ENCODE measurements around the gene NTN4. TPM values are rescaled to one million over a fixed set of nuclear protein-coding genes. Genes with fewer than 3 reads are reported as not detected.

The NTN4 gene
- total and polyA plus RNA-seq, 8 donors, result 14.6 to 63.9 (median 21.1) TPM

DNA sequence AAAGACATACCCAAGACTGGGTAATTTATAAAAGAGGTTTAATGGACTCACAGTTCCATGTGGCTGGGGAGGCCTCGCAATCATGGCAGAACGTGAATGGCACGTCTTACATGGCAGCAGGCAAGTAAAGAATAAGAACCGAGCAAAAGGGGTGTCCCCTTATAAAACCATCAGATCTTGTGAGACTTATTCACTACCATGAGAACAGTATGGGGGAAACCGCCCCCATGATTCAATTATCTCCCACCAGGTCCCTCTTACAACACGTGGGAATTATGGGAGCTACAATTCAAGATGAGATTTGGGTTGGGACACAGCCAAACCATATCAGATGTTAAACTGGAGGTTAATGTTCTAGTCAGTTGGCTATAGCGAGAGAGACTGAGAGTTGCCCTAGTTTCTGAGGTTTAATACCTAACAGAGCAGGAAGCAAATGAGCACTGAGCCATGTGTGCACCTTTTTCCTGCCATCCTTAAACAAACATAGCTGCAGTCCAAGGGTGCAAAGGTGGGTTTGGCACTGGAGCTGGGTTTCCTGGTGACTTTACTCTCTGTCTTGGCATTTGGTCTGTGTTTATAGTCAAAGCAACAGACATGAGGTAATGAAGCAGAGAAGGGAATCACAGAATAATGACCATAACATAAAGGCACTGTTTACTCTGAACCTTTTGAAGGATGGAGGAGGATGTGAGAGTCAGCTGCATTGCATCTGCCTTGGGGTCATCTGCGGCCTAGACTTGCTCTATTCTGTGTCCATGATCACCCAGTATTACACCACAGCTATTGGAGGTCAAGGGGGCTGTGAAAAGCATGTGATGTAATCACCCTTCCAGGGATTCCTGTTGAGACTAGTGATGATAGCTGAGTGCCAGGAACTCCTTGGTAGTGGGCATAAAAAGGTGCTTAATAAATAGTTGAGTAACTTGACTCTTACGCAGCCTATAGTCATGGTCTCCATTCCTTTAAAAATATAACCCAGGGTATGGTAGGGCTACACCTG is 155.6 kb downstream of the NTN4 start:
- peaks cover 5 to 19% (median 15%) of the 10 kb centered on the region in 3 donors for H3K4me1 ChIP-seq
- H3K27ac ChIP-seq, result peak overlapping the region in 3 of 4 donors; percentile 13 to 81 (median 76)
- no peaks in the 10 kb centered on the region for H3K27me3 ChIP-seq
- H3K4me3 ChIP-seq, result no peak overlapping the region
- DNase-seq, result peak in 4 of 6 donors; percentile 52 to 70 (median 68)
- no peaks in the 10 kb centered on the region for H3K36me3 ChIP-seq
- WGBS, 2 donors, result 48 to 63% methylated on average over 9 of the region's 9 CpGs
- ATAC-seq, result peak; percentile 89 to 93 (median 92)
- FAIRE-seq, result no peak
- intact Hi-C loops (cut with DNase I), result no loop called here
- TF ChIP-seq, protein P1, sequence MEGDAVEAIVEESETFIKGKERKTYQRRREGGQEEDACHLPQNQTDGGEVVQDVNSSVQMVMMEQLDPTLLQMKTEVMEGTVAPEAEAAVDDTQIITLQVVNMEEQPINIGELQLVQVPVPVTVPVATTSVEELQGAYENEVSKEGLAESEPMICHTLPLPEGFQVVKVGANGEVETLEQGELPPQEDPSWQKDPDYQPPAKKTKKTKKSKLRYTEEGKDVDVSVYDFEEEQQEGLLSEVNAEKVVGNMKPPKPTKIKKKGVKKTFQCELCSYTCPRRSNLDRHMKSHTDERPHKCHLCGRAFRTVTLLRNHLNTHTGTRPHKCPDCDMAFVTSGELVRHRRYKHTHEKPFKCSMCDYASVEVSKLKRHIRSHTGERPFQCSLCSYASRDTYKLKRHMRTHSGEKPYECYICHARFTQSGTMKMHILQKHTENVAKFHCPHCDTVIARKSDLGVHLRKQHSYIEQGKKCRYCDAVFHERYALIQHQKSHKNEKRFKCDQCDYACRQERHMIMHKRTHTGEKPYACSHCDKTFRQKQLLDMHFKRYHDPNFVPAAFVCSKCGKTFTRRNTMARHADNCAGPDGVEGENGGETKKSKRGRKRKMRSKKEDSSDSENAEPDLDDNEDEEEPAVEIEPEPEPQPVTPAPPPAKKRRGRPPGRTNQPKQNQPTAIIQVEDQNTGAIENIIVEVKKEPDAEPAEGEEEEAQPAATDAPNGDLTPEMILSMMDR (IDR thresholded peaks at IDR 0.05), result no peak
- H3K9me3 ChIP-seq, result no peaks in the 10 kb centered on the region

DNA sequence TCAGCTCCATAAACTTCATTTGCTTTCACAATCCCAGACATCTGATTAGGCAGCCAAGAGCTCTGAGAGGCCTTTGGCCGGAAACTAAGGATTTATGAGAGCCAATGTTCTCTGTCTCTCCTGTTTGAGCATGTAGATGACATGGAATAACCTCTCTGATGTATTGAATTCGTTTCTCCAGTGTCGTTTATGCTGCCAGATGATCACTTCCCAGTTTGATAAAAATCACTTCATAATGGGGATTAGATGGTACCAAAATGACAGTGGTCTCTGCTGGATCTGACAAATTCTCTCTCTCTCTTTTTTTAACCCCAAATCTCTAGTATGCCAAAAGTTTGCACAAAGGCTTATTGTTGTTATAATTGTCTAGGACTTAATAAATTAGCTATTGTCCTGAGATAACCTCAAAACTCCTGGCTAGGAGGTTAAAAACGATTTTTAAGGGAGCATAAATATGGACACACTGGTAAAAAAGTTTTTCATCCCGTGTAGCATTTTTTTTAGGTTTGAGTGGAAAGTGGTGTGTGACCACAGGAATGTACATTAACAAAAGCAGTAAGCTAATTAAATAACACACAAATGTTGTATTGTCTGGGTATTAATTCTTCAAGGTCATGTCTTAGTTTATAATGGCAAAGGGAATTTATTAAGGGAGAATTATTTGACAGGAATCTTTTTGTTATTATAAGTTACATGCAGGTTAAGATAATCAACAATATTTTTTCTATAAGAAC is 156.7 kb downstream of the NTN4 start:
- H3K9me3 ChIP-seq, result no peaks in the 10 kb centered on the region
- ATAC-seq (peak; percentile 37 to 60 (median 50)), DNase-seq (no peak), FAIRE-seq (no peak)
- H3K4me3 ChIP-seq, result no peak overlapping the region
- H3K27me3 ChIP-seq, result no peaks in the 10 kb centered on the region
- peaks cover 5 to 19% (median 15%) of the 10 kb centered on the region in 3 donors for H3K4me1 ChIP-seq
- H3K36me3 ChIP-seq, result no peaks in the 10 kb centered on the region
- H3K27ac ChIP-seq, result peak overlapping the region in 2 of 4 donors; percentile 76 to 81
- WGBS, 2 donors, result 21 to 34% methylated on average over 5 of the region's 5 CpGs
- TF ChIP-seq, protein P1 (IDR thresholded peaks at IDR 0.05), result no peak
- intact Hi-C loops (cut with DNase I), result no loop called here

DNA sequence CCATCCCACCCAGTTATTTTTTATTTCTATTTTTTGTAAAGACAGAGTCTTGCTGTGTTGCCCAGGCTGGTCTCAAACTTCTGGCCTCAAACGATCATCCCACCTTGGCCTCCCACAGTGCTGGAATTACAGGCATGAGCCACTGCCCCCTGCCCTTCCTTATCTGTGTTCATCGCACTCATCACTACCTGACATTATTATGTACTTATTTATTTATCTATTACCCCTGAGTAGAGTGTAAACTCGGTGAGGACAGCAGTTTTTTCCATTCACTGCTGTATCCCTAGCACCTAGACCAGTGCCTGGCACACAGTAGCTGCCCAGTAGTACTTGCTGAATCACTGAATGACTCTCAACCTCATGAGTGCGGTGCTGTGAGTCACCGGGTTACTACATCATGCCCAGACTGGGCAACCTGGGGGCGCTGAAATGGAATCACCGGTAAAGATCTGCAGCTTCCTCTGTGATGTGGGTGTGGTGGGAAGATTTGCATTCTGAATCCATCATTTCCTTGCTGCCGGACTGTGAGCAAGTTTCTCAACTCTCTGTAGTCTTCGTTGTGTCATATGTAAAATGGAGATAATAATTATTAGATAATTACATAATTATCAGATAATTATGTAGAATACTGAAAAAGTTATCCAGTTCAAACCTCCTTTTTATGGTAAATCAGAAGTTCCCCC is 157.4 kb downstream of the NTN4 start:
- Histone ChIP-seq H3K27me3 (no peaks in the 10 kb centered on the region), H3K36me3 (no peaks in the 10 kb centered on the region), H3K4me1 (peaks cover 5 to 19% (median 15%) of the 10 kb centered on the region in 3 donors), H3K4me3 (no peak overlapping the region), H3K9me3 (no peaks in the 10 kb centered on the region), H3K27ac (peak overlapping the region; percentile 22 to 81 (median 52))
- no peak for FAIRE-seq
- WGBS, 2 donors, result 66 to 69% methylated on average over 9 of the region's 9 CpGs
- intact Hi-C loops (cut with DNase I), result no loop called here
- DNase-seq, result no peak
- TF ChIP-seq, protein P1 (IDR thresholded peaks at IDR 0.05), result no peak
- ATAC-seq, result peak in 3 of 4 donors; percentile 20 to 65 (median 23)

DNA sequence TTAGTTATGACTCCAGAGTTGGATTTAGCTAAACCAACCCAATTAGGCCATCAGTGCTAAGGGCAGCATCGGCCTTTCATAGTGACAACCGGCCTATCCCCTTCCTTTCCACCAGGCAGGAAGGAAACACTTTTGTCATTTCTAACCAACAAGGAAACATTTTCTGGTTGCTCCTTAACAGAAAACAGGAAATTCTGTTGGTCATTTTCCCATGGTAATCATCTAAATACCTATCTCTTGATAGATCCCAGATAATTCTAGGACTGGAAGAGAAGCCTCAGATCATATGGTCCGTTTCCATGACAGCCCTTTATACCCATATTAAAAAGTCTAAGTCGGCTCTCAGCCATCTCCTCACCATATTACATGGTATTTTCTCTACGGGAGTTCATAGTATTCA is 160.1 kb downstream of the NTN4 start:
- 87 to 91% methylated on average over 5 of the region's 5 CpGs for WGBS, 2 donors
- peak overlapping the region in 1 of 4 donors; percentile 2 for H3K27ac ChIP-seq
- ATAC-seq (no peak), FAIRE-seq (no peak), DNase-seq (no peak)
- TF ChIP-seq, protein P1 (IDR thresholded peaks at IDR 0.05), result no peak
- no peaks in the 10 kb centered on the region for H3K9me3 ChIP-seq
- H3K27me3 ChIP-seq, result no peaks in the 10 kb centered on the region
- peaks cover 15 to 43% (median 38%) of the 10 kb centered on the region in 3 donors for H3K4me1 ChIP-seq
- H3K36me3 ChIP-seq, result no peaks in the 10 kb centered on the region
- intact Hi-C loops (cut with DNase I), result no loop called here
- no peak overlapping the region for H3K4me3 ChIP-seq

All from pancreas (tissue), 10 donors.